HG03196 (cell line): ENCODE results near the gene NSF.
"Not testable (repeated sequence)": the region's sequence is repeated elsewhere in the genome, so short reads cannot be mapped to it uniquely, and the experiment has no call there.

Experiments
- ATAC-seq: cut with Tn5 transposase; IDR thresholded peaks from one replicate; pipeline ENCODE4 v1.9.1; 2021; ENCODE audit not compliant: unreplicated experiment

The NSF gene

GRCh38 chr17:46590157-46591146 is at the start of gene NSF:
NSF (plus strand) TSS chr17:46590669; CDS start chr17:46590776, 107 bp downstream.
- peak; percentile 80 for ATAC-seq

GRCh38 chr17:46548607-46549006 is 41.9 kb upstream of the NSF start:
- ATAC-seq, result not testable (repeated sequence)

DNA sequence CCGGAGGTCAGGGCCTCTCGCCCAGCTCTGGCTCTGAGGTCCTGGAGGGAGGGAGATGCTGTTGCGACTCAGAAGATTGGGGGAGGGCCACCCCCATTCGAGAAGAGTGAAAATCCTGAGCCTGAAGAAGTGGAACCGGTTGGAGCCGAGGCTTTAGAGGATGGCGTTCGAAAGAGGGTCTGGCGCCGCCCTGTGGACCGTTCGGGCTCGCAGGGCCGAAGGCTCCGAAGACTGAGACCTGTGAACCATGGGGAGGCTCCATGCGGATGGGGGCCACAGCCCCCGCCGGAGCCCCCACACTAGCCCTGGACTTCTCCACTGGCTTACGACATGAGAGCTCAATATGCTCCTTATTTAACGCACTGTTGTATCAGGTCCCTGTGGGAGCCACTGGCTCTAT is 31.3 kb upstream of the NSF start:
- not testable (repeated sequence) for ATAC-seq

- not testable (repeated sequence) for ATAC-seq
Observed at GRCh38 chr17:46560048-46560447, 30.4 kb upstream of the NSF start.

DNA sequence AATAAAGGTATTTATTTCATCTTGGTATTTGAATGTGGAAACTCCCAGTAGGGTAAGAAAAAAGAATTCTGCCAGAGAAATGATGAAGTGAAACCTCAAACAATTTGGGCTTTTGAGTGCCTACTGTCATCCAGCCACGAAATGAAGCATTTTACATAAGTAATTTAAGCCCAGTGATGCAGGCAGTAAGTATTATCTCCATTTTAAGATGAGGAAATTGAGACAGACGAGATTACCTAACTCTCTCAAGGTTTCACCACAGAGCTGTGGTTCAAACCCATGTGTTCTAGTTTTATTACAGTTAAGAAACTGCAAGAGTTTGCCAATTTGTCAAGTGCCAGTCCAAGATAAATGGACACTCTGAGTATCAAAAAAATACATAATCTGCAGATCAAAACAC is 24.2 kb upstream of the NSF start:
- ATAC-seq, result peak; percentile 62

GRCh38 chr17:46566980-46567379 is 23.5 kb upstream of the NSF start:
- ATAC-seq, result not testable (repeated sequence)

DNA sequence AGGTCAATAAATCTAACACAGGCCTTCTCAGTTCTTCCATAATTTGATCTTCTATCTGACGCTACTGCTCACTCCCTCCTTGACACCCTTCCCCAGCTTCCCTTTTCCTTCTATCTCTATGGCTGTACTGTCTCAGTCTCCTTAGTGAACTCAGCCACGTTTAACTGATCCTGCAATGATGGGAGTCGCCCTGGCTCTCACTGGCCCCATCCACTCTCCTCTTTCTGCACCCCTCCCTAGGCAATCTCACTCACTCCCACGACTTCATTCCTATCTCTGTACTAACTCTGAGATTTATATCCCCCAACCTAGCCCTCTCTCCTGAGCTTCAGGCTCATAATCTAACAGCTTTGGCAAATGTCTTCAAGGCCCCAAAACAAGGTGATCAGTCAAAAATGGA is 18.7 kb upstream of the NSF start:
- not testable (repeated sequence) for ATAC-seq

GRCh38 chr17:46579083-46580075 is 11.1 kb upstream of the NSF start, which contains the start of gene ARL17A:
ARL17A (minus strand) TSS chr17:46579691; CDS start chr17:46576322, 3,369 bp downstream.
- ATAC-seq, result peak; percentile 82

DNA sequence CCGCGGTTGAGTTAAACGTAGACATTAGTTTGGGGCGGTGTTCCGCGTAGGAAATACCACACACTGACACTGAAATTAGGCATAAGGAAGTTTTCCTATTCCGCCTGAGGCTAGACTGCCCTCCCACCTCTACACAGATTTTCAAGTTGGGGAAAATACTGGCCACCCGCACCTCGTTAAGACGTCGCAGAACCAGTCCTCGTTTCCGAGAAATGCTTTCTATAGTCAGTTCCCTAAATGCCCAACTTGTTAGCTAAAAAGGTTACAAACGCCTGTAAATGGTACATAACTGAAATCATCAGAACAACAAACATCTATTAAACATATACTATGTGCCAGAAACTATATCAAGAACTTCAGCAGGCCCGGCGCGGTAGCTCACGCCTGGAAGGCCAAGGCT is 10.4 kb upstream of the NSF start:
- not testable (repeated sequence) for ATAC-seq

- not testable (repeated sequence) for ATAC-seq
Observed at GRCh38 chr17:46585444-46585843, 5.0 kb upstream of the NSF start.

DNA sequence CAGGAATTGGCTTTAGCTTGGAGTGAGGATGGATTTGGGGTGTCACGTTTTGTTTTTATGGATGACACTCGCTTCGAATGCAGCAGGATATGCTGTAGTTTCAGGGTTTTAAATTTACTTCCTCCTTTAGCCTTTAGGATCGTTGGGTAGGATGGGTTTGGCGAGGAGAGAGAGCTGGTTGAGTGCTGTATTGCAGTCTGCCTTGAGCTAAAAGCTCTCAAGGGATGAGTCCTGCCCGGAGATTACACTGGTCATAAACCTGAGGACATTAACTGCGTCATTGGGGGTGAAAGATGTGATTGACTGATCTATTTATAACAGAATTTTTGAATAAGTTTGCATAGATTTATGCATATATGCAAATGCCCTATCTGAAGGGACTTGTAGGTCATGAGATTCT is 863 bp downstream of the NSF start:
- ATAC-seq, result not testable (repeated sequence)

DNA sequence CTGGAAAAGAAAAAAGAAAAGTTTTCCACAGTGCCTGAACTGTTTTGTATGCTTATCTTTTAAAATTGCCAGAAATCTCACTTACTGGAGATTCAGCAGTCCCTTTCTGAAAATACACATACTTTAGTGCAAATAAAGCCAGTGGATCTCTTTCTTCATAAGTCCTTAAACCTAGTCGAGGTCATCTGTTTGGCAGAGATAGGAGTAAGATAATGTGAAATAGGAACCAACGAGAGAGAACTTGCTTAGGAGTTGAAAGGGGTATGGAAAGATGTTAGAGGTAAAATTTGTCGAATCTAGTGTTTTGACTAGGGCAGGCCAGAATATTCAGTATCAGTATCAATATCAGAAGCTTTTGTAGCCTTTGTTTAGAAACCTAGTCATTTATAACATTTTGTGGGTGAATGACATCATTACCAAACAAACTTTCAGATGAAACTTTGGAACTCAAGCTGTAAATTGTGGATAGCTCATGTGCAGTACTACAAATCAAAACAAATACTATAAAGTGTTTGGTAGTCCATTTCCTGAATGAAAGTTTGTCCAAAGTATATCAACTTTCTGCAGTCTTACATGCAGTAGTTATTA is 8.0 kb downstream of the NSF start:
- ATAC-seq, result not testable (repeated sequence)

DNA sequence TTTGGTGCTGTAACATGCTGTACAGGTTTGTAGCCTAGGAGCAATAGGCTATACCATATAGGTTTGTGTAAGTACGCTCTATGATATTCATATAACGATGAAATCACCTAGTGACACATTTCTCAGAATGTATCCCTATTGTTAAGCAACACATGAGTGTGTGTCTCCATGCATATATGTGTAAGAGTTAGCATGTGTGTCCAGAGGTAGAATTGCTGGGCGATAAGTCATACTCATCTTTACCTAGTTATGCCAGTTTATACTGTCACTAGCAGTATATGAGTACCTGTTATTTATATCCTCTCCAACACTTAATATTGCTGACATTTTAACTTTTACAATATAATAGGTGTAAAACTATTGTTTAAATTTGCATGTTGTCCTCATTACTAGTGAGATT is 10.3 kb downstream of the NSF start:
- ATAC-seq, result not testable (repeated sequence)

- peak; percentile 82 for ATAC-seq
Observed at GRCh38 chr17:46603125-46603524, 12.7 kb downstream of the NSF start.

DNA sequence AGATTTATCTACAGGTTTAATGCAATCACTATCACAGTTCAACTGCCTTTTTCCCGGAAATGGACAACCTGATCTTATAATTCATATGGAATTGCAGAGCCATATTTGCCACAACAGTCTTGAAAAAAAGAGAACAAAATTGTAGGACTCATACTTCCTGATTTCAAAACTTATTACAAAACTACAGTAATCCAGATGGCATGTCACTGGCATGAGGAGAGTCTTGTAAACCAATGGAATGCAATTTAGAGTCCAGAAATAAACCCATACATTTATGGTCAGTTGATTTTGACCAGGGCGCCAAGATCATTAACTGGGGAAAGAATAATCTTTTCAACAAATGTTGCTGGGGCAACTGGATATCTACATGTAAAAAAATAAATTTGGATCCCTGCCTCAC is 20.8 kb downstream of the NSF start:
- ATAC-seq, result not testable (repeated sequence)

GRCh38 chr17:46613876-46614275 is 23.4 kb downstream of the NSF start:
- ATAC-seq, result not testable (repeated sequence)

DNA sequence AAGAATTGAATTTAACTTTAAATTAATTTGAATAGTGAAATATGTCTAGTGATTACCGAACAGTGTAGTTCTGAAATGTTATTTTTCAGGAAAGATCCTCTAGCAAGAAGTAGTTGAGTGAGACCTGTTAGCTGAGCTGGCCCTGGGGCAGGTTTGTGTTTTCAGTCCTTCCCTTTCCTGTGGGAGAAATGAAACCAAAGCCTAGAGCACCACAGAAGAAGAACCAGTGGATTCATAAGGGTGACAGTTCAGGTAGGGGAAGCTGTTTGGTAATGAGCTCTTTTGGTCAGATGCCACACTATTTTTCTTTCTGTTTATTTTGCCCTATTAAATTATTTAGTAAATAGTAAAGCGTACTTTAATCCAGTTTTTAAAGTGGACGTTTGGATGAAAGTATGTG is 26.7 kb downstream of the NSF start:
- not testable (repeated sequence) for ATAC-seq

DNA sequence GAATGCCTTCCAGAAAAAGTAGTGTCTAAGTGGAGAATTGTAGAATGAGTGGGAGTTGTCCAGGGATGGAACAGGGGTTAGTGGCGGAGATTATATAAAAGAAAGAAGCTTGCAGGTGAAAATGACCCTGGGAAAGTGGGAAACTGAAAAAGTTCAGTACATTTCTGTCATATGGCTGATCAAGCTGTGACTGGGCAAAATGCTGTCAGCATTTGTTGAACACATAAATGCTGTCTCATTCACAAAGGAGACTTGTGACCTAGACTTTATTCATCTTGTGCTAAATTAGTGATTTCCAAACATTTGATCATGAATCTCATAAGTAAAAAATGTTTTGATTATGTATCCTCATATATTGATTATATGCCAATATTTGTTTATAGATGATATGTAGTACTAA is 28.5 kb downstream of the NSF start:
- ATAC-seq, result not testable (repeated sequence)

- ATAC-seq, result not testable (repeated sequence)
Observed at GRCh38 chr17:46623790-46624189, 33.3 kb downstream of the NSF start.

DNA sequence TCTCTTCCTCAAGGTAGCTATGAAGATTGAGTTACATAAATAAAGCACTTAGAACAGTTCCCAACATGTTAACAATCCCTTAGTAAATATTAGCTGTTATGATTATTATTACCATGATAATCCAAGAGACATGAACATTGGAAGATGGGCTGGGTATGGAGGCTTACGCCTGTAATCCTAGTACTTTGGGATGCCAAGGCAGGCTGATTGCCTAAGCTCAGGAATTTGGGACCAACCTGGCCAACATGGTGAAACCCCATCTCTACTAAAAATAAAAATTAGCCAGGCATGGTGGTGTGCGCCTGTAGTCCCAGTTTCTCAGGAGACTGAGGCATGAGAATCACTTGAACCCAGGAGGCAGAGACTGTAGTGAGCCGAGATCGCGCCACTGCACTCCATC is 34.3 kb downstream of the NSF start:
- not testable (repeated sequence) for ATAC-seq

GRCh38 chr17:46627452-46627851 is 37.0 kb downstream of the NSF start:
- ATAC-seq, result not testable (repeated sequence)
